Stimulated activated CD4-positive, alpha-beta T cell treated with anti-CD3 and anti-CD28 coated beads, Interleukin-15, amount 100 ng/mL, for 24 hours (primary cell): ENCODE data around the gene NFIX.
"Not testable (repeated sequence)": the region's sequence is repeated elsewhere in the genome, so short reads cannot be mapped to it uniquely, and the experiment has no call there.

Experiments
- DNase-seq: peaks from one replicate; pipeline ENCODE4 v3.0.0-alpha.2; 2020

Gene NFIX

DNA sequence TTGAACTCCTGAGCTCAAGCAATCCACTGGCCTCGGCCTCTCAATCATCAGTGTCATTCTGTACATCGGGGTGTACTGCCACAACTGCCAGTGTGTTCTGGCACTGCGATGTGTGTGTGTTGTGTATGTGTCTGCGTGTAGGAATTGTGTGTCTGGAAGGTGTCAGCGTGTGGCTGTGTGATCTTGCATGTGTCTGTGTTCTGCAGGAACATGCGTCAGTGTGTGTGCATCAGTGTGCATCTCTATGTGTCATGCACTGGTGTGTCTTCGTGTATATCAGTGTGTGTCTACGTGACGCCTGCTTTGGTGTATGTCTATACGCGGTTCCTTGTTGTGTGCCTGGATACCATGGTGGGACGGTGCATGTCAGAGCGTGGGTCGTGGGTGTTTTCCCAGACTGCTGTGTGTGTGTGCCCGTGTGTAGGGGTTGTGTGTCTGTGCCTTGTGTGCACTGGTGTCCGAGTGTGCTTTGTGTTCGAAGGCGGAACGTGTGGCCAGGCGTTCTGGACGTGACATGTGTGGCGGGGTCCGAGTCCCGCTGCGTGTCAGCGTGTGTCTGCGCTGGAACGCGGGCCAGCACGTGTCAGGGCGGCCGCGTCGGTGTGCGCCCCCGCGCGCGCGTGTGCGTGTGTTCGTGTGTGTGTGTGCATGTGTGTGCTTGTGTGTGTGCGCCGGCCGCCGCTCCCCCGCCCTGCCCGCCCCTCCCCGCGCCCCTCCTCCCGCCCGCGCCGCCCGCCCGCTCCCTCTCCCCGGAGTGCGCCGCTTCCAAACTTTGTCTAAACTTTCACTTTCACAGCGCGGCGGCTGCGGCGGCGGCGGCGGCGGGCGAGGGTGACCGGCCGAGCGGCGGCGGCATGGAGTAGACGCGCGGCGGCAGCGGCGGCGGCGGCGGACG, at the start of gene NFIX:
TSS of gene NFIX (plus strand) at position 775 of the 895 bp plus-strand sequence. CDS start 363 bp downstream, outside the sequence.
- peak; percentile 75 for DNase-seq

DNA sequence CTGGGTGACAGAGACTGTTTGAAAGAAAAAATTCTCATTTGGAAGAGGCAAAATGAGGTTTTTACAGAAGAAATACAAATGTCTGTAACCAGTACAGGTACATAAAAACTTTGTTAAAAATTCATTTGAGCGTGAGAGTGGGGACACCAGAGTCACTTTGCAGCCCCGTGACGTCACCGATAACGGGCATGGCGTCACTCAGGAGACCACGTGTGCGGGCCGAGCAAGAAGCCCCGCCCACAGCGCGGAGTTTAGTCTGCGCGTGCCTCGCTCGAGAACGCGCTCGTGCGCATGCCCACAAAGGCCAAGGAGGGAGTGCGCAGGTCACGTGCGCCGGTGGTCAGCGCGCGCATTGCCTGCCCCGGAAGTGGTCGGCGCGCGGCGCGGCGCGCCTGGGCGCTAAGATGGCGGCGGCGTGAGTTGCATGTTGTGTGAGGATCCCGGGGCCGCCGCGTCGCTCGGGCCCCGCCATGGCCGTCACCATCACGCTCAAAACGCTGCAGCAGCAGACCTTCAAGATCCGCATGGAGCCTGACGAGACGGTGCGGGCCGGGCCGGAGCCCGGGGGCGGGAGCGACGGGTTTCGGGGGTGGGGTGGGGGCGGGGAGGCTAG, 49.7 kb upstream of the NFIX start, which contains the start of gene RAD23A:
TSS of gene RAD23A (plus strand) at position 384 of the 613 bp plus-strand sequence. CDS start at position 471, 87 bp downstream.
- DNase-seq, result peak; percentile 99

DNA sequence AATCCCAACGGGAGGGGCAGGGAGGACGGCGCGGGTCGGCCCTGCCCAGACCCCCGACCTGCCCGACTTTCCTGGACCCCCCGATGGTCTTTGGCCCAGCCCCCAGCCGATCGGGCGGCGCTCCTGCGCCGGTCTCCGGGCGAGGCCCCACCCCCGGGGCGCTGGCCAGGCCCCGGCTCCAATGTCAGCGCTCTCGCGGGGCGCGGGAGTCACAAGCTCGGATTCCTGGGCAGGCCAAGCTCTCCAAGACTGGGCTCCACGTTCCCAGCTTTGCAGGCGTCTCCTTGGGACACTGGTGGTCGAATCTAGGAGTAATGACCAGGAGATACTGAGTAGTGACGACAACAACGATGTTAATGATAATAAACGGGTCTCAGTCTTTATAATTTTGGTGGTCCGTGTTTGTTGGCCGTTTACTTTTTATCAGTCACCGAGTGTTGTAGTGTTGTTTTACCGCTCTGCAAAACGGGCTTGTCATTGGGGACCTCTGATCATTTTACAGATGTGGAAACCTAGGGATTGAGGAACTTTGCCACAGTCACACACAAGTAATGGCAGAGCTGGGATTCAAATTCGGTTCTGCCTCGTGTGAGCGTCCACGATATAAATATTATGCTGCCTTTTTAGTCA, 49.1 kb upstream of the NFIX start:
- DNase-seq, result peak; percentile 71

DNA sequence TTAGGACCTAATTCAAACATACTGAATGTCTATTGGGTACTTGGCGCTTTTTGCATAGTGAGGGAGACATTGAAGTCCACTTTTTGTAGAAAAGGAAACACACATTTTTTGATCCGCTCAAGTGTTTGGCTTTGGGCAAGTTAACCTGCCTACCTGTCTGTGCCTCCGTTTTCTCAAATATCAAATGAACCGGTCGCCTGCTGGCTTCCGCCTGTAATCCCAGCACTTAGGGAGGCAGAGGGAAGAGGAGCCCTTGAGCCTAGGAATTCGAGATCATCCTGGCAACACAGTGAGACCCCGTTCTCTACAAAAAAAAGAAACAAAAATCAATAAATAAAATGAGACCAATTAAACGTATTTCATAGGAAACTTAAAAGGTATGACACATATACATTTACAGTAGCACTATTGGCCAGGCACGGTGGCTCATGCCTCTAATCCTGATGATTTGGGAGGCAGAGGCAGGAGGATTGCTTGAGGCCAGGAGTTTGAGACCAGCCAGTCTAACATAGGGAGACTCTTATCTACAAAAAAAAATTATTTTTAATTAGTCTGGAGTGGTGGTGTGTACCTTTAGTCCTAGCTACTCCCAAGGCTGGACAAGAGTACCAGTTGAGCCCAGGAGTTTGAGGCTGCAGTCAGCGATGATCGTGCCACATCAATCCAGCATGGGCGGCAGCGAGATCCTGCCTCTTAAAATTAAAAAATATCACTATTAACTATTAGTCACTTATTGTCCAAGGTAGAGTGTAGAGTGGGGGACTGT, 48.4 kb upstream of the NFIX start:
- no peak for DNase-seq

DNA sequence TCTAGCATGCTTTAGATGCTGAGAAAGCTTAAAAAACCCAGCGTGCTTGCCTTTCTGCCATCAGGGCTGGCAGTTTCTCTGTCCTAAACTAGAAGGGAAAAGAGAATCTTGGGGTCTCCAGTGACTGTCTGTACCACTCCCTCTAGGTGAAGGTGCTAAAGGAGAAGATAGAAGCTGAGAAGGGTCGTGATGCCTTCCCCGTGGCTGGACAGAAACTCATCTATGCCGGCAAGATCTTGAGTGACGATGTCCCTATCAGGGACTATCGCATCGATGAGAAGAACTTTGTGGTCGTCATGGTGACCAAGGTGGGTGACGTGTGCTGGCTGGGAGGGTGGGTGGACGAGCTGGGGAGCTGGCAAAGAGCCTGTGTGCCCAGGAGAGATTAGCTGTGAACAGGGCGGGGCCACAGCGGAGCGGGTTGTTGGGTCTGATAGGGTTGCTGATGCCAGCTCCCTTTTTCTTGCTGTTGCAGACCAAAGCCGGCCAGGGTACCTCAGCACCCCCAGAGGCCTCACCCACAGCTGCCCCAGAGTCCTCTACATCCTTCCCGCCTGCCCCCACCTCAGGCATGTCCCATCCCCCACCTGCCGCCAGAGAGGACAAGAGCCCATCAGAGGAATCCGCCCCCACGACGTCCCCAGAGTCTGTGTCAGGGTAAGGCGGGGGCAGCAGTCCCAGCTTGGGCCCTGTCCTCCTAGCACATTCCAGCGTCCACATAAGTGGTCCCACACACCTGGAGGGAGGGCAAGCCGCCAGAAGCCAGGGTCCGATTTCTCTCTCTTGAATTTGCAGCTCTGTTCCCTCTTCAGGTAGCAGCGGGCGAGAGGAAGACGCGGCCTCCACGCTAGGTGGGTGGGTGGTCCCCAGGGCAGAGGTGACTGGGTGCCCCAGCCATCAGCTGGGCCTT, 47.3 kb upstream of the NFIX start:
- DNase-seq, result no peak

DNA sequence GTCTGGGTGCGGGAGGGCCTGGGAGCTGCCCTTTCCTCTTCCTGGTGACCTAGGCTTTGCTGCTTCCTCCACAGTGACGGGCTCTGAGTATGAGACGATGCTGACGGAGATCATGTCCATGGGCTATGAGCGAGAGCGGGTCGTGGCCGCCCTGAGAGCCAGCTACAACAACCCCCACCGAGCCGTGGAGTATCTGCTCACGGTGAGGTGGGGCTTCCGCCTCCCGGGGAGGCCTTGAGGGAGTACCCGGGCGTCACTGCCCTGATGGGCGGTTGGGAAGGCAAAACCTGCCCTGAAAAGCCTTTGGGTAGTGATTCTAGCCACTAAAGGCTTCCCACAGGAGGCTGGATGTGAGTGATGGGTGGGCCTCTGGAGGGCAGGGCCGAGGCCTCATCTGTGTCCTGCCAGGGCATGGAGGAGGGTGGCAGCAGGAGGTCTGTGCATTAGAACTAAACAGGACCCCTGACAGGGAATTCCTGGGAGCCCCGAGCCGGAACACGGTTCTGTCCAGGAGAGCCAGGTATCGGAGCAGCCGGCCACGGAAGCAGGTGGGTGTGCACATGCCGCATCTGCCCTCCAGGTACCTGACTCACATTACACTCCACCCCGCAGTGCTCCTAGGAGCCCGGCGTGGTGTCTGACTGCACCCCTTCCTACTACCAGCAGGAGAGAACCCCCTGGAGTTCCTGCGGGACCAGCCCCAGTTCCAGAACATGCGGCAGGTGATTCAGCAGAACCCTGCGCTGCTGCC, 46.5 kb upstream of the NFIX start:
- no peak for DNase-seq

DNA sequence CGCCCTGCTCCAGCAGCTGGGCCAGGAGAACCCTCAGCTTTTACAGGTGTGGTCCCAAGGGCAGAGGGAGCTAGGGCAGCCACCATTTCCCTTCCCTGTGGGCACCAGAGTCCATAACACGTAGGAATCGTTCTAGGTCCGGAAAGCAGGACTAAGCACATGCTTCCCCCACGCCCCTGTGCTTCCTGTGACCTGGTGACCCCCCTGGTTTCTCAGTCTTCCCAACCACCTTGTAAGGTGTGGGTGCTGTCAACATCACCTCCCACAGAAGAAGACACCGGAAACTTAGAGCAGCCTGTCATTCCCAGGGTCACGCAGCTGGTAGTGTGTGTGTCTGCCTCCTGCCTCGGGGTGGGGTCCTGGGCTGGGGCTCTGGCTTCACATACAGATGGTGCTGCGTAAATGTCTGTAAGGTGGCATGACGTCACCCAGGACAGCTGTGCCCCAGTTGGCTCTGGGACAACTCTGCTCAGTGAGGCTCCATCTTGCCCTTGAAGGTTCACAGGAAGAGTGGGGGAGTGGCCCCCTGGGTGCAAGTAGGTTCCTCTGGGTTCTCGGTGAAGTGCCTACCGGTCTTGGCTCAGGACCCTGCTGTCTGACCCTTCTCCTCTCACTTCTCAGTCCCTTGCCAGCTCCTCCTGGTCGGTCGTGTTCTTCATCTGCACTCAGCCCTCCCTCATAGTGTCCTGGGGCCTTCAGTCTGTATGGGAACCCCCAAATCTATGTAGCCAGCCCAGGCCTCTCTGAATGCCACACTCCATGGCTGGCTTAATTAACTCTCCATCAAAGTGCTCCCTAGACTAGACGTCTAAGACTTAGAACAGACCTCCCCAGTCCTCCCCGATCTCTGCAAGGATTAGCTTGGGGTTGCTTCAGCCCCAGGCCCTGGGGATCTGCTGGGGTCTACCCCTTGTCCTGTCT, 45.7 kb upstream of the NFIX start:
- no peak for DNase-seq

DNA sequence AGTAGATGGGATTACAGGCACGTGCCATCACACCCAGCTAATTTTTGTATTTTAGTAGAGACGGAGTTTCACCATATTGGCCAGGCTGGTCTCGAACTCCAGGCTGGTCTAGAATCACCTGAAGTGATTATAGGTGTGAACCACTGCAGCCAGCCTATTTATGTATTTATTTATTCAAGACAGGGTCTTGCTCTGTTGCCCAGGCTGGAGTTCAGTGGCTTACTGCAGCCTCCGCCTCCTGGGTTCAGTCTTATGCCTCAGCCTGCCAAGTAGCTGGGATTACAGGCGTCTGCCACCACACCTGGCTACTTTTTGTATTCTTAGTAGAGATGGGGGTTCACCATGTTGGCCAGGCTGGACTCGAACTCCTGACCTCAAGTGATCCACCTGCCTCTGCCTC, 43.2 kb upstream of the NFIX start:
- not testable (repeated sequence) for DNase-seq

DNA sequence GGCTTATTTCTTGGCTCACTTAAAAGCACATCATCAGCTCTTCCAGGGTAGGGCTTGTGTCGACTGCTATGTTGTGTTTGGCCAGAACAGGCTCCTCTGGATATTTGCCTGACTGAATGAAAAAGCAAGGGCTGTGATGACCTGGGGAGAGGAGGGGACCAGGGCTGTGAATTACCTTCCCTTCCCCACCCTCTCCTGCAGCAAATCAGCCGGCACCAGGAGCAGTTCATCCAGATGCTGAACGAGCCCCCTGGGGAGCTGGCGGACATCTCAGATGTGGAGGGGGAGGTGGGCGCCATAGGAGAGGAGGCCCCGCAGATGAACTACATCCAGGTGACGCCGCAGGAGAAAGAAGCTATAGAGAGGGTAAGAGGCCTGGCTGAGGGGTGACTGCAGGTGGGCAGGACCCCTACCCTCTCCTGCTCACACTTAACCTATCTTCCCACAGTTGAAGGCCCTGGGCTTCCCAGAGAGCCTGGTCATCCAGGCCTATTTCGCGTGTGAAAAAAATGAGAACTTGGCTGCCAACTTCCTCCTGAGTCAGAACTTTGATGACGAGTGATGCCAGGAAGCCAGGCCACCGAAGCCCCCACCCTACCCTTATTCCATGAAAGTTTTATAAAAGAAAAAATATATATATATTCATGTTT, 42.7 kb upstream of the NFIX start:
- no peak for DNase-seq

DNA sequence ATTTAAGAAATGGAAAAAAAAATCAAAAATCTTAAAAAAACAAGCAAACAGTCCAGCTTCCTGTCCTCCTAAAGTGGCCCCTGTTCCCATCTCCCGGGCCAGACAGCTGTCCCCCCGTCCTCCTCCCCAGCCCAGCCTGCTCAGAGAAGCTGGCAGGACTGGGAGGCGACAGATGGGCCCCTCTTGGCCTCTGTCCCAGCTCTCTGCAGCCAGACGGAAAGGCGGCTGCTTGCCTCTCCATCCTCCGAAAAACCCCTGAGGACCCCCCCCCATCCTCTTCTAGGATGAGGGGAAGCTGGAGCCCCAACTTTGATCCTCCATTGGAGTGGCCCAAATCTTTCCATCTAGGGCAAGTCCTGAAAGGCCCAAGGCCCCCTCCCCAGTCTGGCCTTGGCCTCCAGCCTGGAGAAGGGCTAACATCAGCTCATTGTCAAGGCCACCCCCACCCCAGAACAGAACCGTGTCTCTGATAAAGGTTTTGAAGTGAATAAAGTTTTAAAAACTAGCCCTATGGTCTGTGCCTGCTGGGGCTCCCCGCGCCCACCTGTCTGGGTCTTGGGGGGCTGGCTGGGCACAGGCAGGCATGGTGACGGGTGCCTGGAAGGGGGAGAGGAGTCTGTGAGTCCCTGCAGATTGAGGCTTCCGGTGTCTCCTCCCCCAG, 42.0 kb upstream of the NFIX start:
- DNase-seq, result no peak

DNA sequence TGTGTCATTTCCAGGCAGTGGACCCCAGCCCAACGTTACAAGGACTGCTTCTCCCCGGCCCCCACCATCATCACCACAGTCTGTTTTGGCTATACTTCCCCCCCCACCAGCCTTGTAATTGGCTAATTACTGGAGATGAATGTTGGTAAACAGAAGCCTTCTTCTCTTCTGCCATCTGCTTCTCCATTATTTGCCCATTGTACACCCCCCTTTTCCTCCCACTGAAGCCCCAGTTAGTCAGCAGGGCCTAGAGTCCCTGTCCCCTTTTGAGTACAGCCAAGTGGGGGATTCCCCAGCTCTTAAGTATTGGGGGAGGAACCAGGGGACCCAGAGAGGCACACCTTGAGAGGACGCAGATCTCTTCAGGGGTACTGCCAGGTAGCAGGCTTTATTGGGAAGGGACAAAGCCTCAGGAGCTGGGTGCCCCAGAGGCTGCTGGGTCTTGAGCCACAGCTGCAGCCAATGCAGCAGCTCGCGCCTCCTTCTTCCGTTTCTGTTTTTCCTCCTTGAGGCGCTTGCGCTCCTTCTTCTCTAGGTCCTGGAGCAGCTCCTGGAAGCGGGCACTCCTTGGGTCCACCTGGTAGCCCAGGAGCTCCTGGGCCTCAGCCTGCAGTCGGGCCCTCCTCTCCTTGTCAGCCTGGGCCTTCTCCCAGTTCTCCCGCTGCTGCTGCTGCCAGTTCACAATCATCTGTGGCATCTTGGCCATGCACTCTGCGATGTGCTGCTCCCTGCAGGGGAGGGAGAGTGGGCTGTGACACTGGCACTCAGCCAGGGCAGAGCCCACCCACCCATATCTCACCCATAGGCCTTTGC, 41.3 kb upstream of the NFIX start:
- no peak for DNase-seq

DNA sequence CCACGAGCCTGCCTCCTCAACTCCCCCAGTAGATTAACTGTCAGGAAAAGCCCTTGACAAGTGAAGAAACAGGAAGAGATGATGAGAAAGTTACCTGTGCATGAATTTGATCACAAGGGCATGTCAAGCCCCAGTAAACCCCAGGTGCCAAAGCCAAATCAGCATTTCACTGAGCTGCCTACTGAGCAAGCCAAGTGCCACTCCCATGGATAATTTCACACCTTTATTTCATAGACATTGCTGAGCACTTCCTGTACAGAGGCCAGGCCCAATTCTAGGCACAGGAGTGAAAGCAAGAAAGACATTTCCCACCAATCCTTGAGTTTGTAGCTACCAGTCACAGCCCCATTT, 40.7 kb upstream of the NFIX start:
- DNase-seq, result no peak

DNA sequence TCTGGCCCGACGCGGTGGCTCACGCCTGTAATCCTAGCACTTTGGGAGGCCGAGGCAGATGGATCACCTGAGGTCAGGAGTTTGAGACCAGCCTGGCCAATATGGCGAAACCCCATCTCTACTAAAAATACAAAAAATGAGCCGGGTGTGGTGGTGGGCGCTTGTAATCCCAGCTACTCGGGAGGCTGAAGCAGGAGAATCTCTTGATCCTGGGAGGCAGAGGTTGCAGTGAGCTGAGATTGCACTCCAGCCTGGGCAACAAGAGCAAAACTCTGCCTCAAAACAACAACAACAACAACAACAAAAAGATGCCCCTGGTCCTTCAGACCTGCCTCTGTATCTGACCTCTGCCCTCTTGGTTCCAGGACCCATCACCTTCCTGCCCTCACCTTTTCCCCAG, 39.7 kb upstream of the NFIX start:
- not testable (repeated sequence) for DNase-seq

DNA sequence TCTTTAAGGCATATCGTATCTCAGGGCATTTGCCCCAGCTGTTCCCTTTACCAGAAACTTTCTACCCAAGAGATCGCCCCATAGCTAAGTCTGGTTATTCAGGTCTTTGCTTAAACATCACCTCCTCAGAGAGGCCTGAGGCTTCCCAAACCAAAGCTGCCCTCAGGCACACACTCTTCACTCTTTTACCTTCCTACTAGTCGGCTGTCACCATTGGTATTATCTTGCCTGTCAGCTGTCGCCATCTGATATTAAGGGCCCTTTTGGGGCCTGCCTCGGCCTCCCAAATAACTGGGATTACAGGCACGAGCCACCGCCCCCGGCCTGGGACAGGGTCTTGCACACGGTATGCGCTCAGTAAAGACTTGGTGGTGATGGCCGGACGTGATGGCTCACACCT, 39.3 kb upstream of the NFIX start:
- no peak for DNase-seq

DNA sequence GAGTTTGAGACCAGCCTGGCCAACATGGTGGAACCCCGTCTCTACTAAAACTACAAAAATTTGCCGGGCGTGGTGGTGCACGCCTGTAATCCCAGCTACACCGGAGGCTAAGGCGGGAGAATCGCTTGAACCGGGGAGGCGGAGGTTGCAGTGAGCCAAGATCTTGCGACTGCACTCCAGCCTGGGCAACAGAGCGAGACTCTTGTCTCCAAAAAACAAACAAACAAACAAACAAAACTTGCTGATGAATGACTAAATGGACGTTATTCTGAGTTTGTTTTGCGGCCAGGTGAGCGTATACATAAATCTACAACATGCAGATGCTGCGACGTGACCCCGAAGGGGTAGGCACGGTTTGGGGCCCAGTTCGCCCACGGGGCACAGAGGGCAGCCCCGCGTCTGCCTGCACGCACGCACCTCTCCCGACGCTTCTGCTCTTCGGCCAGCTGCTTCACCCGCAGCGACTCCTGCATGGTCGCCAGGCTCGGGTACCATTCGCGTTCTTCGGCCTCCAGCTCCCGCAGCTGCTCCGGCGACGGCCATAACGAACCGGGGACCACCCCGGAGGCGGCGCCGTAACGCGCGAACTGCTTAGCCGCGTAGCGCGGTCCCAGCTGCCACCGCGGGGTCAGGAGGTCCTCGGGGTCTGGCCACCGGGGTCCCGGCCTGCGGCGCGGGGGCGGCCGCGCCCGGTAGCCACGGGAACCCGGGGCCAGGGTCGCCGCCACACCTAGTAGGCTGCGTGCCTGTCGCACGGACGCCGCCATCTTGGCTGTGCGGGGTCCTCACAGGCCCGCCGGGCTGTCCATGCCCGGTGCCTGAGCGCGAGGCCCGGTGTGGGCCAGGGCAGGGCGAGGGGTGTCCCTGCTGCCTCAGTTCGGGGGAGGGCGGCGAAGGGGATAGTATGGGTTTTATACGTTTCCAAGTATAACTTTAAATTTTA, 38.6 kb upstream of the NFIX start, which contains the start of gene GADD45GIP1:
TSS of gene GADD45GIP1 (minus strand) at position 778 of the 943 bp plus-strand sequence. CDS start at position 767, 11 bp downstream.
- DNase-seq, result peak; percentile 91

DNA sequence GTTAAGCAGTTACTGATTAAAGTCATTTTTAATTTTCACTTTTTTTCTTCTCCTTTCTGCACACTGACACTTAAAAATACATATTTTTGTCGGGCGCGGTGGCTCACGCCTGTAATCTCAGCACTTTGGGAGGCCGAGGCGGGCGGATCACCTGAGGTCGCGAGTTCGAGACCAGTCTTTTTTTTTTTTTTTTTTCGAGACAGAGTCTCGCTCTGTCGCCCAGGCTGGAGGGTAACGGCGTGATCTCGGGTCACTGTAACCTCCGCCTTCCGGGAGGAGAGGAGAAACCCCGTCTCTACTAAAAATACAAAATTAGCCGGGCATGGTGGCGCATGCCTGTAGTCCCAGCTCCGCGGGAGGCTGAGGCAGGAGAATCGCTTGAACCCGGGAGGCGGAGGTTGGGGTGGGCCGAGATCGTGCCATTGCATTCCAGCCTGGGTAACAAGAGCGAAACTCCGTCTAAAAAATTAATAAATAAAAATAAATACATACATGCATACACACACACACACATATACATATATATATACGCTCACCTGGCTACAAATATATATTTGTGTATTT, 37.8 kb upstream of the NFIX start:
- DNase-seq, result not testable (repeated sequence)
